ENCODE data around the gene NOPCHAP1. TPM values are rescaled to one million over a fixed set of nuclear protein-coding genes. Genes with fewer than 3 reads are reported as not detected.
A peak's percentile ranks its signal among the peaks of the same experiment; 100 is the strongest.

The NOPCHAP1 gene
- total RNA-seq, 1 experiment from 2014 or later = 49.3 TPM

DNA sequence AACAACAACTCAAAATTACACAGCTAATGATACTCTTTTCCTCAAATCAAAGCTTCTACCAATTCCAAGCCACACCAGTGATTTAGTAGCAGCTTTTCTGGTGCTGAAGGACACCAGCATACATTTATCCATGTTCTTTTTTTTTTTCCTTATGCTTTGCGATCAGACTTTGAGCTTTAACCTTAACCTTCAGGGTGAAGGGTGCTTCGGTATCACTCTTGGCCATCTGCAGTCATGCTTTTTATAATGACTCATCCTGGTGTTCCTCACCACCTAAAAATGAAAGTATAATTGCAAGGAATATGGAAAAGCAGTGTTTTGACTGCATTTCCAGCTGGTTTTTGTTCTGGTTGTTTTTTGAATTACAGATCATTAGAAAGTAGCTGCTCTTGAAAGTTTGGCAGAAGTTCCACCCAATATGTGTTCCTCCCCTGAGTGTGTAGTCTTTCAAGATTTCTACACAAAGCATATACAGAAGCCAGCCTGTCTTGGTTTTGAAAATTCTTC is 26.7 kb upstream of the NOPCHAP1 start:
- no peak overlapping the region for H3K27ac ChIP-seq (ENCODE audit: insufficient read length, low read depth, low read length)
- H3K27ac Mint-ChIP-seq = no peak overlapping the region
- no peaks in the 10 kb centered on the region for H3K79me2 ChIP-seq (ENCODE audit: insufficient read depth, low read length)
- no peak overlapping the region for H3K18ac ChIP-seq (ENCODE audit: insufficient read length, low read depth, low read length)
- no peaks in the 10 kb centered on the region for H4K20me1 ChIP-seq (ENCODE audit: control insufficient read depth, insufficient read depth, insufficient read length)
- H2BK12ac ChIP-seq (ENCODE audit: insufficient read length, low read depth, low read length) = no peak overlapping the region
- H3K9me3 ChIP-seq (ENCODE audit: control insufficient read depth, low read depth, low read length) = no peaks in the 10 kb centered on the region
- H3K23me2 ChIP-seq (ENCODE audit: insufficient read length, low read depth, low read length, poor library complexity, severe bottlenecking) = peaks cover 5% of the 10 kb centered on the region
- no peak for DNase-seq
- H3K4me3 Mint-ChIP-seq = peak overlapping the region; percentile 78 to 89; a peak in 2 of 5 replicates
- WGBS (ENCODE audit: extremely low coverage, insufficient read length, low lambda C conversion rate) = no CpG with 5 or more reads among the region's 2 CpGs
- no peak overlapping the region for H3K4me2 ChIP-seq (ENCODE audit: insufficient read depth, insufficient read length, low read length)
- no peak overlapping the region for H2BK5ac ChIP-seq (ENCODE audit: insufficient read length, low read length)
- H3K79me1 ChIP-seq (ENCODE audit: insufficient read depth, low read depth, low read length, poor library complexity, severe bottlenecking) = no peaks in the 10 kb centered on the region
- no peak overlapping the region for H4K5ac ChIP-seq (ENCODE audit: insufficient read length, low read depth, low read length)
- H3K36me3 Mint-ChIP-seq (ENCODE audit: insufficient read depth in 1 of 3, low read depth in 3 of 3) = no peaks in the 10 kb centered on the region
- no peak overlapping the region for H3K14ac ChIP-seq (ENCODE audit: insufficient read depth, low read length)
- H3K4ac ChIP-seq (ENCODE audit: low read depth, low read length) = no peak overlapping the region
- H3K27me3 Mint-ChIP-seq (ENCODE audit: low read depth) = peaks cover 45% of the 10 kb centered on the region
- H3K56ac ChIP-seq (ENCODE audit: insufficient read length, low read depth, low read length) = no peak overlapping the region
- H2BK120ac ChIP-seq (ENCODE audit: low read depth, low read length, poor library complexity, severe bottlenecking) = no peak overlapping the region
- H4K8ac ChIP-seq (replicated peaks; ENCODE audit: insufficient read length, low read depth, low read length) = no peak overlapping the region
- H3K27me3 ChIP-seq (ENCODE audit: insufficient read depth, low read length) = peaks cover 2% of the 10 kb centered on the region; the same call in 1 of the 2 replicates
- no peak overlapping the region for H2BK15ac ChIP-seq (ENCODE audit: low read depth, low read length)
- TF ChIP-seq CTCF (conservative IDR thresholded peaks at IDR 0.05) = no peak
- H3T11ph ChIP-seq (ENCODE audit: low read length) = no peak overlapping the region
- no peak overlapping the region for H2AFZ ChIP-seq (ENCODE audit: low read length)
- H3K23ac ChIP-seq (ENCODE audit: insufficient read length, low read depth, low read length) = no peak overlapping the region
- H3K4me1 Mint-ChIP-seq = peaks cover 9 to 16% of the 10 kb centered on the region in 2 experiments
- no peak overlapping the region for H2AK5ac ChIP-seq (ENCODE audit: insufficient read length, low read length)
- H2BK20ac ChIP-seq (ENCODE audit: low read depth, low read length, poor library complexity, severe bottlenecking) = no peak overlapping the region
- H3K9me3 Mint-ChIP-seq = no peaks in the 10 kb centered on the region
- H4K91ac ChIP-seq (ENCODE audit: insufficient read length, low read depth, low read length) = no peak overlapping the region
- H3K9ac ChIP-seq (ENCODE audit: extremely low read depth, insufficient read length, low read length) = no peak overlapping the region
- no peaks in the 10 kb centered on the region for H3K4me1 ChIP-seq (ENCODE audit: insufficient read depth, low read length)

All from H9 (cell line).